ENCODE measurements around the gene GFRA4.
"Not testable (repeated sequence)": the region's sequence is repeated elsewhere in the genome, so short reads cannot be mapped to it uniquely, and the experiment has no call there.

The GFRA4 gene

DNA sequence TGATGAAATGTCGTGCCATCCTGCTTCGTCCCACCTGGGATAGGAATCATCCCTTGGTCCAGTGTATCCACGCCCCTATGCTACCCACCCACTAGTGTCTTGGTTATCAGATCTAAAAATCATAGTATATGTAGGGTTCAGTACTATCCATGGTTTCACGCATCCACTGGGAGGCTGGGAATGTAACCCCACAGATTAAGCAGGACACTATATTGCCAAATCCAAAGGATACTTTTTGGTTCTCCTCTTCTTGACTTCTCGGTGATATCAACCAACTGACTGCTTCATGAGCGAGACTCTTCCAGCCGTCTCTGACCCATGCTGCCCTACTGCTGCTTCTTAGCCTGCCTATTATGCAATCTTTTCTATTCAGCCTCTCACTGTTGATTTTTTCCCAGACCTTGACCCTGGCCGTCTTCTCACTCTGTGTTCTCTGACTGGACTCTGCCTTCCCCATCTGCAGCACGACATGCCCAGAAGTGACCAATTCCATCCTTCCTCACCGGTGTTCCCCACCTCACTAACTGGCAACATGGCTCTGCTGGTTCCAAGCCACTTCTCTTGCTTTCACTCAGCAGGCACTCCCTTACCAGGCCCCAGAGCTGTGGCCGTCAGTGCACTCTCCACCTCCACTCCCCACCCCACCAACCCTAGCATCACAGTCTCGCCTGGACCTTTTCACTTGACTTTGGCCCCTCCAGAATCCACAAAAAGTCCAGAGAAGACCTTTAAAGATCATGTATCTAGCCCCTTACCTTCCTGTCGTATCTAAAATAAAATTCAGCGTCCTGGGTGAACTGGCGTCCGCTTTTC is 34.5 kb downstream of the GFRA4 start:
- no peak for DNase-seq (ENCODE audit: low read depth)
- H3K4me3 ChIP-seq (ENCODE audit: low read length), result no peak overlapping the region
- TF ChIP-seq, protein P1, sequence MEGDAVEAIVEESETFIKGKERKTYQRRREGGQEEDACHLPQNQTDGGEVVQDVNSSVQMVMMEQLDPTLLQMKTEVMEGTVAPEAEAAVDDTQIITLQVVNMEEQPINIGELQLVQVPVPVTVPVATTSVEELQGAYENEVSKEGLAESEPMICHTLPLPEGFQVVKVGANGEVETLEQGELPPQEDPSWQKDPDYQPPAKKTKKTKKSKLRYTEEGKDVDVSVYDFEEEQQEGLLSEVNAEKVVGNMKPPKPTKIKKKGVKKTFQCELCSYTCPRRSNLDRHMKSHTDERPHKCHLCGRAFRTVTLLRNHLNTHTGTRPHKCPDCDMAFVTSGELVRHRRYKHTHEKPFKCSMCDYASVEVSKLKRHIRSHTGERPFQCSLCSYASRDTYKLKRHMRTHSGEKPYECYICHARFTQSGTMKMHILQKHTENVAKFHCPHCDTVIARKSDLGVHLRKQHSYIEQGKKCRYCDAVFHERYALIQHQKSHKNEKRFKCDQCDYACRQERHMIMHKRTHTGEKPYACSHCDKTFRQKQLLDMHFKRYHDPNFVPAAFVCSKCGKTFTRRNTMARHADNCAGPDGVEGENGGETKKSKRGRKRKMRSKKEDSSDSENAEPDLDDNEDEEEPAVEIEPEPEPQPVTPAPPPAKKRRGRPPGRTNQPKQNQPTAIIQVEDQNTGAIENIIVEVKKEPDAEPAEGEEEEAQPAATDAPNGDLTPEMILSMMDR (conservative IDR thresholded peaks at IDR 0.05; ENCODE audit: low read depth, low read length), result no peak

DNA sequence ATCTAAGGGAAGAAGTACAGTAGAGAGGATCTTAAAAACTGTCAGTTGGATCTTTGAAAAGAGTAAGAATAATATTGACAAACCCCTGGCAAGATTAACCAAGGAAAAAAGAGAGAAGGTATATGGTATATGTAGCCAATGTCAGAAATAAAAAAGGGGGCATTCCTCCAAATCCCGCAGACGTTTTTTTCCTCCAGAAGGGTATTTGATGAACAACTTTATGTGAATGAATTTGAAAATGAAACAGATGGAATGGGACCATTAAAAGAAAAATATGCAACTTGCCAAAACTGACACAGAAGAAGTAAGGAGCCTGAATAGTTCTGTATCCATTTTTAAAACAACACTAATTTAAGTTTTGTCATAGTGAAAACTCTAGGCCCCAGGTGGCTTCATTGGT is 35.7 kb downstream of the GFRA4 start:
- no peak overlapping the region for H3K4me3 ChIP-seq (ENCODE audit: low read length)
- TF ChIP-seq, protein P1 (conservative IDR thresholded peaks at IDR 0.05; ENCODE audit: low read depth, low read length), result no peak
- DNase-seq (ENCODE audit: low read depth), result no peak

DNA sequence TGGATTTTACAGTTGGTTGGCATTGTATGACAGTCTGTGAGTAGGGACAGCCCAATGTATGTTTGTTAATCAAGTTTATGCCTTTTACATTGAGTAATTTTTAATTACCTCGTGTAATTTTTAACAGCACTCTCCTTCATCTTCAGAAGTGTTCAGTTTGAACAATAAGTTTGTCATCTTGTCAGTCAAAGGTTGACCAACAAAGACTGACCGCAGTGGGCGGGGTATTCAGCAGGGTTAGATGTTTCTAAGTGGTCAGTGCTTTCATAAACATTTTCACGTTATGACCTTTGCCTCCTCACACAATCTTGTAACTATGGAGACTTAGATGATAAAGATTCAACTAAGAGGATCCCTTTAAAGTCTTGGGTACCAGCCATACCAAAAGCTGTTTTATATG is 40.8 kb downstream of the GFRA4 start:
- no peak for DNase-seq (ENCODE audit: low read depth)
- no peak overlapping the region for H3K4me3 ChIP-seq (ENCODE audit: low read length)
- TF ChIP-seq, protein P1 (conservative IDR thresholded peaks at IDR 0.05; ENCODE audit: low read depth, low read length), result no peak

DNA sequence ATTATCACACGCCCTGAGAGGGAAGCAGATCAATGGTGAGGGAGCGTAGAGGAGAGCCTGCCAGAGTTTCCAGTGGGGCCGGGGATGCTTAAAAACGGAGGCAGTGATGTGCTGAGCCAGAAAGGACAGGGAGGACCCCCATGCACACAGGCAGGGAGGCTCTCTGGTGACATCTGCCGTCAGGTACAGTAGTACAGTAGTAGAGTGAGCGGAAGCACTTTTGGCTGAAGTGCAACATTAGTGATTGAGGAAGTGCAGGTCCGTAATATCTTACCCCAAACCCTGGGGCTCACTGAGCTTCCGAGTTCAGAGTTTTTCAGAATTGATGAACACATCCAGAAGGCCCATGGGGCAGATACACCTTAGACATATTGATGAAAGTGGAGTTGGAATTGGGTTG is 42.1 kb downstream of the GFRA4 start:
- TF ChIP-seq, protein P1 (conservative IDR thresholded peaks at IDR 0.05; ENCODE audit: low read depth, low read length), result no peak
- H3K4me3 ChIP-seq (ENCODE audit: low read length), result no peak overlapping the region
- DNase-seq (ENCODE audit: low read depth), result no peak

DNA sequence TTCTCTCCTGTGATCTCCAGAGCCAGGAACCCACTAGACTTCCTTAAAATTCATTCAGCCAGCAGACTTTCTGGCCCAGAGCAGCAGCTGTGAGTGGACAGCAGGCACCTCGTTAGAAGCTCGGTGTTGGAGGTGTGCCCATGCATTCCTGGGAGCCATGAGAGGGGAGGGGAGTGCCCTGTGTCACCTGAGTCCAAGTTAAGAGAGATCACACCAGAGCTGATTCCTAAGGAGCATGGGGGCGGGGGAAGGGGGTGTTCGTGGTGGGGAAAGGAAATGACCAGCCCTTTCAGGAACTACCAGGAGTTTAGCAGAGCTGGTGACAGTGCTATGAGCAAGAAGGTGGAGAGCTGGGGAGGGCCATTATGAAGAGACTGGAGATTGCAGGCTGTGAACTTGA is 46.9 kb downstream of the GFRA4 start:
- H3K4me3 ChIP-seq (ENCODE audit: low read length), result no peak overlapping the region
- peak; percentile 41 for DNase-seq (ENCODE audit: low read depth)
- TF ChIP-seq, protein P1 (conservative IDR thresholded peaks at IDR 0.05; ENCODE audit: low read depth, low read length), result no peak

DNA sequence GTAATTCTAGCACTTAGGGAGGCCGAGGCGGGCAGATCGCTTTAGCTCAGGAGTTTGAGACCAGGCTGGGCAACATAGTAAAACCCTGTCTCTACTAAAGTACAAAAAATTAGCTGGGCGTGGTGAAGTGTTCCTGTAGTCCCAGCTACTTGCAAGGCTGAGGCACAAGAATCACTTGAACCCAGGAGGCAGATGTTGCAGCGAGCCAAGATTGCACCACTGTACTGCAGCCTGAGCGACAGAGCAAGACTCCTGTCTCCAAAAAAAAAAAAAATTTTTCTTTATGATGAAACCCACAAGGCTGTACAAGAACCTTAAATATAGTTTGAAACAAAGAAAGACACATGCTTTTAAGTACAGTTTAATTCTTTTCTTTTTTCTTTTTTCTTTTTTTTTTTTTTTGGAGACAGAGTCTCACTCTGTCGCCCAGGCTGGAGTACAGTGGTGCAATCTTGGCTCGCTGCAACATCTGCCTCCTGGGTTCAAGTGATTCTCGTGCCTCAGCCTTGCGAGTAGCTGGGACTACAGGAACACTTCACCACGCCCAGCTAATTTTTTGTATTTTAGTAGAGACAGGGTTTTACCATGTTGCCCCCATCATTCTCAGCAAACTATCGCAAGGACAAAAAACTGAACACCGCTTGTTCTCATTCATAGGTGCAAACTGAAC is 47.9 kb downstream of the GFRA4 start:
- not testable (repeated sequence) for DNase-seq (ENCODE audit: low read depth); H3K4me3 ChIP-seq (ENCODE audit: low read length)

DNA sequence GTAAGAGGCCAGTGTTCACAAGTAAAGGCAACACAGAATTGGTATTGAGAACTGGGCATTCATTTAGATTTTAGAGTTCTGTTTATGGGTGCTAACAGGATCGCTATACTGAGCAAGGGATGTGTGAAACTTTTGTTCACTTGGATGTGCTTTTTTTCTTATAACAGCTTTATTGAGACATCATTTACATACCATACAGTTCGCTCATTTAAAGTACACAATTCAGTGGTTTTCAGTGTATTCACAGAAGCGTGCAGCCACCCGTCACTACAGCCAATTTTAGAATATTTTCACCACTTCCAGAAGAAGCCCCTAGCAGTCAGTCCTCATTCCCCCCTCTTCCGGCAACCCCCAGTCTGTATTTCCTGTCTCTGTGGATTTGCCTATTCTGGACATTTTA is 48.7 kb downstream of the GFRA4 start:
- no peak overlapping the region for H3K4me3 ChIP-seq (ENCODE audit: low read length)
- no peak for DNase-seq (ENCODE audit: low read depth)
- TF ChIP-seq, protein P1 (conservative IDR thresholded peaks at IDR 0.05; ENCODE audit: low read depth, low read length), result no peak

Measured in retinal pigment epithelial cell (primary cell).